Measurements from ENCODE around the gene C13orf46. TPM values are rescaled to one million over a fixed set of nuclear protein-coding genes. Genes with fewer than 3 reads are reported as not detected.

C13orf46 gene
- total RNA-seq, 1 donor from 2014 or later, result 0.83 TPM

- intact Hi-C loops (cut with micrococcal nuclease), result no loop called here
These were observed 5.0 kb upstream of the C13orf46 start for GRCh38 chr13:113978741-113979481.

GRCh38 chr13:113977976-113978375 is 4.1 kb upstream of the C13orf46 start:
- Mint-ChIP-seq H3K9me3 (no peaks in the 10 kb centered on the region), H3K27me3 (ENCODE audit: insufficient read depth) (no peaks in the 10 kb centered on the region), H3K4me1 (ENCODE audit: low read depth) (no peaks in the 10 kb centered on the region), H3K4me3 (no peak overlapping the region), H3K36me3 (ENCODE audit: low read depth) (peaks cover 38% of the 10 kb centered on the region), H3K27ac (no peak overlapping the region)
- DNase-seq (ENCODE audit: low spot score), result no peak
- intact Hi-C loops (cut with micrococcal nuclease), result no loop called here

More at GRCh38 chr13:113978741-113979481, 5.0 kb upstream of the C13orf46 start:
- H3K36me3 Mint-ChIP-seq (ENCODE audit: low read depth), result peaks cover 36% of the 10 kb centered on the region
- H3K9me3 Mint-ChIP-seq, result no peaks in the 10 kb centered on the region
- no peaks in the 10 kb centered on the region for H3K4me1 Mint-ChIP-seq (ENCODE audit: low read depth)
- no peak overlapping the region for H3K27ac Mint-ChIP-seq
- no peaks in the 10 kb centered on the region for H3K27me3 Mint-ChIP-seq (ENCODE audit: insufficient read depth)
- H3K4me3 Mint-ChIP-seq, result no peak overlapping the region
- no peak for DNase-seq (ENCODE audit: low spot score)

GRCh38 chr13:113976711-113977684 is 3.1 kb upstream of the C13orf46 start:
- DNase-seq (ENCODE audit: low spot score), result no peak
- peaks cover 41% of the 10 kb centered on the region for H3K36me3 Mint-ChIP-seq (ENCODE audit: low read depth)
- no peaks in the 10 kb centered on the region for H3K27me3 Mint-ChIP-seq (ENCODE audit: insufficient read depth)
- H3K9me3 Mint-ChIP-seq, result no peaks in the 10 kb centered on the region
- H3K4me3 Mint-ChIP-seq, result no peak overlapping the region
- no peaks in the 10 kb centered on the region for H3K4me1 Mint-ChIP-seq (ENCODE audit: low read depth)
- intact Hi-C loops (cut with micrococcal nuclease), result no loop called here
- H3K27ac Mint-ChIP-seq, result no peak overlapping the region

GRCh38 chr13:113975416-113975815 is 1.5 kb upstream of the C13orf46 start:
- intact Hi-C loops (cut with micrococcal nuclease), result no loop called here
- DNase-seq (ENCODE audit: low spot score), result no peak
- H3K4me1 Mint-ChIP-seq (ENCODE audit: low read depth), result no peaks in the 10 kb centered on the region
- no peak overlapping the region for H3K27ac Mint-ChIP-seq
- H3K4me3 Mint-ChIP-seq, result no peak overlapping the region
- H3K36me3 Mint-ChIP-seq (ENCODE audit: low read depth), result peaks cover 32% of the 10 kb centered on the region
- no peaks in the 10 kb centered on the region for H3K9me3 Mint-ChIP-seq
- no peaks in the 10 kb centered on the region for H3K27me3 Mint-ChIP-seq (ENCODE audit: insufficient read depth)

GRCh38 chr13:113974304-113975281 is 717 bp upstream of the C13orf46 start:
- peaks cover 24% of the 10 kb centered on the region for H3K36me3 Mint-ChIP-seq (ENCODE audit: low read depth)
- DNase-seq (ENCODE audit: low spot score), result no peak
- no peaks in the 10 kb centered on the region for H3K9me3 Mint-ChIP-seq
- H3K4me1 Mint-ChIP-seq (ENCODE audit: low read depth), result no peaks in the 10 kb centered on the region
- no peak overlapping the region for H3K4me3 Mint-ChIP-seq
- no peaks in the 10 kb centered on the region for H3K27me3 Mint-ChIP-seq (ENCODE audit: insufficient read depth)
- intact Hi-C loops (cut with micrococcal nuclease), result no loop called here
- no peak overlapping the region for H3K27ac Mint-ChIP-seq

GRCh38 chr13:113972451-113973217 is 1.2 kb downstream of the C13orf46 start:
- DNase-seq (ENCODE audit: low spot score), result no peak
- Mint-ChIP-seq H3K4me1 (ENCODE audit: low read depth) (no peaks in the 10 kb centered on the region), H3K27ac (no peak overlapping the region), H3K9me3 (no peaks in the 10 kb centered on the region), H3K4me3 (no peak overlapping the region), H3K36me3 (ENCODE audit: low read depth) (peaks cover 14% of the 10 kb centered on the region), H3K27me3 (ENCODE audit: insufficient read depth) (no peaks in the 10 kb centered on the region)
- intact Hi-C loops (cut with micrococcal nuclease), result no loop called here

- peaks cover 14% of the 10 kb centered on the region for H3K36me3 Mint-ChIP-seq (ENCODE audit: low read depth)
- no peaks in the 10 kb centered on the region for H3K9me3 Mint-ChIP-seq
- H3K27me3 Mint-ChIP-seq (ENCODE audit: insufficient read depth), result no peaks in the 10 kb centered on the region
- intact Hi-C loops (cut with micrococcal nuclease), result no loop called here
- H3K4me1 Mint-ChIP-seq (ENCODE audit: low read depth), result no peaks in the 10 kb centered on the region
- H3K27ac Mint-ChIP-seq, result no peak overlapping the region
- DNase-seq (ENCODE audit: low spot score), result no peak
- H3K4me3 Mint-ChIP-seq, result no peak overlapping the region
These were observed 2.2 kb downstream of the C13orf46 start for GRCh38 chr13:113971471-113972231.

- intact Hi-C loops (cut with micrococcal nuclease), result no loop called here
- Mint-ChIP-seq H3K4me1 (ENCODE audit: low read depth) (no peaks in the 10 kb centered on the region), H3K4me3 (no peak overlapping the region), H3K27ac (no peak overlapping the region), H3K36me3 (ENCODE audit: low read depth) (peaks cover 14% of the 10 kb centered on the region), H3K9me3 (no peaks in the 10 kb centered on the region), H3K27me3 (ENCODE audit: insufficient read depth) (no peaks in the 10 kb centered on the region)
- no peak for DNase-seq (ENCODE audit: low spot score)
These were observed 2.9 kb downstream of the C13orf46 start for GRCh38 chr13:113970810-113971470.

- no peak overlapping the region for H3K27ac Mint-ChIP-seq
- no peak for DNase-seq (ENCODE audit: low spot score)
- H3K9me3 Mint-ChIP-seq, result no peaks in the 10 kb centered on the region
- H3K27me3 Mint-ChIP-seq (ENCODE audit: insufficient read depth), result no peaks in the 10 kb centered on the region
- H3K4me3 Mint-ChIP-seq, result no peak overlapping the region
- peaks cover 10% of the 10 kb centered on the region for H3K36me3 Mint-ChIP-seq (ENCODE audit: low read depth)
- intact Hi-C loops (cut with micrococcal nuclease), result no loop called here
- H3K4me1 Mint-ChIP-seq (ENCODE audit: low read depth), result no peaks in the 10 kb centered on the region
These were observed 3.8 kb downstream of the C13orf46 start for GRCh38 chr13:113969973-113970611.

GRCh38 chr13:113969311-113969972 is 4.4 kb downstream of the C13orf46 start:
- H3K36me3 Mint-ChIP-seq (ENCODE audit: low read depth), result peaks cover 10% of the 10 kb centered on the region
- H3K4me1 Mint-ChIP-seq (ENCODE audit: low read depth), result no peaks in the 10 kb centered on the region
- no peaks in the 10 kb centered on the region for H3K27me3 Mint-ChIP-seq (ENCODE audit: insufficient read depth)
- no peak overlapping the region for H3K27ac Mint-ChIP-seq
- intact Hi-C loops (cut with micrococcal nuclease), result no loop called here
- H3K9me3 Mint-ChIP-seq, result no peaks in the 10 kb centered on the region
- no peak for DNase-seq (ENCODE audit: low spot score)
- no peak overlapping the region for H3K4me3 Mint-ChIP-seq

Measured in activated T-helper 1 cell treated with anti-CD3 and anti-CD28 coated beads, Interleukin-12 subunit alpha, Interleukin-12 subunit beta, Interleukin-2, Interleukin-4 antibody, amounts not matched to agents 30 ng/mL and 10 ng/mL and 1 ng/mL, durations not matched to agents 14 hours and 24 hours and 36 hours (primary cell).